Prostate gland (tissue), 2 donors: ENCODE results near the gene GALNT8.

ENCODE experiments used
- POLR2A ChIP-seq: fragments of 450-650 bp; IDR thresholded peaks from one replicate; pipeline ENCODE4 v1.6.1; 2016; ENCODE audit warnings: antibody characterized with exemption, mild to moderate bottlenecking
- POLR2AphosphoS5 ChIP-seq: sonication (generic); formaldehyde crosslinking; IDR thresholded peaks from one replicate; pipeline ENCODE4 v1.6.1; 2017; ENCODE audit warnings: antibody characterized with exemption
- TF ChIP-seq, protein P1 (sequence below), 4 experiments: fragments of 200-600 bp in 2 of 4; fragments of 450-650 bp in 2 of 4; sonication (generic) in 2 of 4; IDR thresholded peaks; 1 replicate in 3 of 4; 2 replicates in 1 of 4; pipeline ENCODE4 v1.5.1; 2016 to 2019; ENCODE audit warnings: antibody characterized with exemption in 4 of 4, mild to moderate bottlenecking in 2 of 4, moderate library complexity in 2 of 4

GRCh38 chr12:4775936-4776335 is 55.7 kb downstream of the GALNT8 start:
- TF ChIP-seq, protein P1, sequence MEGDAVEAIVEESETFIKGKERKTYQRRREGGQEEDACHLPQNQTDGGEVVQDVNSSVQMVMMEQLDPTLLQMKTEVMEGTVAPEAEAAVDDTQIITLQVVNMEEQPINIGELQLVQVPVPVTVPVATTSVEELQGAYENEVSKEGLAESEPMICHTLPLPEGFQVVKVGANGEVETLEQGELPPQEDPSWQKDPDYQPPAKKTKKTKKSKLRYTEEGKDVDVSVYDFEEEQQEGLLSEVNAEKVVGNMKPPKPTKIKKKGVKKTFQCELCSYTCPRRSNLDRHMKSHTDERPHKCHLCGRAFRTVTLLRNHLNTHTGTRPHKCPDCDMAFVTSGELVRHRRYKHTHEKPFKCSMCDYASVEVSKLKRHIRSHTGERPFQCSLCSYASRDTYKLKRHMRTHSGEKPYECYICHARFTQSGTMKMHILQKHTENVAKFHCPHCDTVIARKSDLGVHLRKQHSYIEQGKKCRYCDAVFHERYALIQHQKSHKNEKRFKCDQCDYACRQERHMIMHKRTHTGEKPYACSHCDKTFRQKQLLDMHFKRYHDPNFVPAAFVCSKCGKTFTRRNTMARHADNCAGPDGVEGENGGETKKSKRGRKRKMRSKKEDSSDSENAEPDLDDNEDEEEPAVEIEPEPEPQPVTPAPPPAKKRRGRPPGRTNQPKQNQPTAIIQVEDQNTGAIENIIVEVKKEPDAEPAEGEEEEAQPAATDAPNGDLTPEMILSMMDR (IDR thresholded peaks at IDR 0.05), result no peak
- TF ChIP-seq POLR2AphosphoS5 (no peak), POLR2A (no peak)
